ENCODE measurements around the gene TP53TG5. TPM values are rescaled to one million over a fixed set of nuclear protein-coding genes. Genes with fewer than 3 reads are reported as not detected.

TP53TG5 gene
- total RNA-seq, 1 experiment from 2014 or later, result 0.85 TPM

GRCh38 chr20:45400346-45401031 is 22.4 kb upstream of the TP53TG5 start:
- ATAC-seq, result no peak
- ChIA-PET CTCF (no interaction called here), POLR2A (no interaction called here)
- Mint-ChIP-seq H3K27me3 (ENCODE audit: low read depth) (peaks cover 37% of the 10 kb centered on the region), H3K36me3 (peaks cover 29% of the 10 kb centered on the region), H3K9me3 (peaks cover 49% of the 10 kb centered on the region), H3K27ac (no peak overlapping the region), H3K4me3 (no peak overlapping the region), H3K4me1 (peaks cover 2% of the 10 kb centered on the region; the same call in 1 of the 2 replicates)
- TF ChIP-seq E2F1 (CRISPR knock-in tag; IDR thresholded peaks at IDR 0.05) (no peak), NFE2L1 (CRISPR knock-in tag; IDR thresholded peaks at IDR 0.05) (no peak), ZSCAN18 (CRISPR knock-in tag; IDR thresholded peaks at IDR 0.05) (no peak), ZNF423 (CRISPR knock-in tag; IDR thresholded peaks at IDR 0.05) (no peak), TEAD1 (CRISPR knock-in tag; IDR thresholded peaks at IDR 0.05) (no peak), JAZF1 (CRISPR knock-in tag; IDR thresholded peaks at IDR 0.05) (no peak), AR (CRISPR knock-in tag; IDR thresholded peaks at IDR 0.05) (no peak), OVOL2 (CRISPR knock-in tag; IDR thresholded peaks at IDR 0.05; ENCODE audit: borderline replicate concordance) (no peak), ZBTB21 (CRISPR knock-in tag; IDR thresholded peaks at IDR 0.05; ENCODE audit: borderline replicate concordance) (no peak), ATF3 (CRISPR knock-in tag; conservative IDR thresholded peaks at IDR 0.05) (no peak), GTF2I (CRISPR knock-in tag; conservative IDR thresholded peaks at IDR 0.05) (no peak), ETV6 (CRISPR knock-in tag; IDR thresholded peaks at IDR 0.05) (no peak), ZNF512 (CRISPR knock-in tag; IDR thresholded peaks at IDR 0.05; ENCODE audit: borderline replicate concordance) (no peak), FOXP1 (CRISPR knock-in tag; IDR thresholded peaks at IDR 0.05; ENCODE audit: borderline replicate concordance) (no peak), FOXJ3 (CRISPR knock-in tag; IDR thresholded peaks at IDR 0.05; ENCODE audit: borderline replicate concordance) (no peak), FOXP4 (CRISPR knock-in tag; IDR thresholded peaks at IDR 0.05) (no peak), USF1 (CRISPR knock-in tag; IDR thresholded peaks at IDR 0.05) (no peak)
- no peak for DNase-seq (ENCODE audit: low spot score)
